ENCODE data around the gene XYLB.
A peak's percentile ranks its signal among the peaks of the same experiment; 100 is the strongest.

DNA sequence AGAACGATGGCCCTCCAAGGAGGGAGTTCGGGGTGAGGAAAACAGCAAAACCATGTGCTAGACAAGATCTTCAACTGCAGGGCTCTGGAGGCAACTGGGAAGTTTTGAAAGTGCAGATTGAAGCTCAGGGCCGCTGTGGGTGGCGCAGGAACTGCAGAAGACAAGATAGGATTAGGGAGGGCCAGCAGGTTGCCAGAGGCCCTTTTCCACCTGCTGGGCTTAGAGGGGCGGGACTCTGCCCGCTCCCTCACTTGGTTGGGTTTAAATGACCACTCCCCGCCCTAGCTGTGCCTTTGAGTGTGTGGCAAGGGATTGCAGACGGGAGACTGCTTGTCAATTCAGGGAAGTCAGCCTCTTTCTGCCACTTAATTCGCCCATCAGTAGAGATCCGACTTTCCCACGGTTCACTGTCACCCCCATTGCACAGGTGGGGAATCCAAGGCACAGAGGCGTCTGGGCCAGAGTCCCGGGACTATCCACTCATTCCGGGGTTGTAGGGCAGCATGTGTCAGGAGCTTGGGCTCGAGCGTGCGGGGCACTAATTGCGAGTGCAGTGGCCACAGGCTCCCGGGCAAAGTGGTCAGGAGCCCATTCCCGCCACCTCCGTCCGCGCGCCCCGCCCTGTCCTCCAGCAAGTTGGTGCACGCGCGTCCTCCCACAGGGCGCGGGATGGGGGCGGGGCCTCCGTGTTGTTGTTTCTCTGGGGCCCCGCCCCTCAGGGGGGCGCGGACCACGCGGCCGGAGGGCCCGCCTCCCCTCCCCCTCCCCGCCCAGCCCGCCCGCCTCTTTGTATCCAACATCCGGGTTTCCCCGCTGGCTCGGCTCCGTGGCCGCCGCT, 106.7 kb downstream of the XYLB start, which contains the start of gene ACVR2B:
- no peak for TF ChIP-seq CTCF (IDR thresholded peaks at IDR 0.05)
- peak; percentile 52 for TF ChIP-seq POLR2A (IDR thresholded peaks at IDR 0.05)
- peak; percentile 75 for TF ChIP-seq POLR2AphosphoS5 (IDR thresholded peaks at IDR 0.05)
